ENCODE data around the gene CLSTN3. TPM values are rescaled to one million over a fixed set of nuclear protein-coding genes. Genes with fewer than 3 reads are reported as not detected.

CLSTN3 gene
- total RNA-seq, 2 experiments from 2014 or later = 148 to 152 TPM

Other genes with a start within 250 kb of the CLSTN3 start
- 1 to 10 TPM; 5.7 to 6.1 TPM for gene LRRC23, start 225.5 kb upstream of the CLSTN3 start, total RNA-seq
- gene ENO2, start 215.8 kb upstream of the CLSTN3 start, total RNA-seq = 100 to 1,000 TPM; 206 to 207 TPM
- 10 to 100 TPM; 33.9 to 34.6 TPM for gene ATN1, start 202.4 kb upstream of the CLSTN3 start, total RNA-seq
- not detected for gene RNU7-1, start 186.6 kb upstream of the CLSTN3 start, total RNA-seq
- 100 to 1,000 TPM; 141 TPM for gene C12orf57, start 186.3 kb upstream of the CLSTN3 start, total RNA-seq
- gene PTPN6, start 179.0 kb upstream of the CLSTN3 start, total RNA-seq = 100 to 1,000 TPM; 295 to 299 TPM
- gene PHB2, start 159.7 kb upstream of the CLSTN3 start, total RNA-seq = 100 to 1,000 TPM; 194 to 196 TPM
- gene EMG1, start 159.5 kb upstream of the CLSTN3 start, total RNA-seq = 10 to 100 TPM; 39.4 to 50.2 TPM
- gene LPCAT3, start 111.9 kb upstream of the CLSTN3 start, total RNA-seq = 10 to 100 TPM; 34.6 to 37.0 TPM
- 1 to 10 TPM; 1.7 TPM for gene C1S, start 69.7 kb upstream of the CLSTN3 start, total RNA-seq
- 1 to 10 TPM; 2.7 to 3.8 TPM for gene C1R, start 37.9 kb upstream of the CLSTN3 start, total RNA-seq
- gene C1RL, start 21.2 kb upstream of the CLSTN3 start, total RNA-seq = 10 to 100 TPM; 26.5 to 28.8 TPM
- 1 to 10 TPM in 1 of 2 experiments, under 1 TPM in 1; 0.86 to 1.8 TPM for gene RBP5, start 1.5 kb upstream of the CLSTN3 start, total RNA-seq
- 10 to 100 TPM; 15.0 to 15.4 TPM for gene PEX5, start 59.3 kb downstream of the CLSTN3 start, total RNA-seq
- gene ACSM4, start 173.7 kb downstream of the CLSTN3 start, total RNA-seq = not detected

Data from activated CD4-positive, alpha-beta memory T cell treated with anti-CD3 and anti-CD28 coated beads, Interleukin-2, amount 10 ng/mL, durations not matched to agents 7 days and 5 days (primary cell).